Gastrocnemius medialis (tissue), 4 donors: ENCODE results near the gene LUZP2.

ENCODE experiments used
- POLR2A ChIP-seq, 2 donors: fragments of 450-650 bp; IDR thresholded peaks; one replicate each; pipeline ENCODE4 v1.6.1; 2017; ENCODE audit warnings: antibody characterized with exemption in 2 of 2, mild to moderate bottlenecking in 2 of 2, moderate library complexity in 2 of 2
- TF ChIP-seq, protein P1 (sequence below), 5 experiments: fragments of 450-650 bp in 3 of 5; fragments of 200-600 bp in 2 of 5; sonication (generic) in 2 of 5; IDR thresholded peaks in 4 of 5; conservative IDR thresholded peaks in 1 of 5; 1 replicate in 4 of 5; 2 replicates in 1 of 5; pipeline ENCODE4 v1.5.1; 2016 to 2019; ENCODE audit warnings: antibody characterized with exemption in 5 of 5, mild to moderate bottlenecking in 3 of 5, moderate library complexity in 3 of 5

DNA sequence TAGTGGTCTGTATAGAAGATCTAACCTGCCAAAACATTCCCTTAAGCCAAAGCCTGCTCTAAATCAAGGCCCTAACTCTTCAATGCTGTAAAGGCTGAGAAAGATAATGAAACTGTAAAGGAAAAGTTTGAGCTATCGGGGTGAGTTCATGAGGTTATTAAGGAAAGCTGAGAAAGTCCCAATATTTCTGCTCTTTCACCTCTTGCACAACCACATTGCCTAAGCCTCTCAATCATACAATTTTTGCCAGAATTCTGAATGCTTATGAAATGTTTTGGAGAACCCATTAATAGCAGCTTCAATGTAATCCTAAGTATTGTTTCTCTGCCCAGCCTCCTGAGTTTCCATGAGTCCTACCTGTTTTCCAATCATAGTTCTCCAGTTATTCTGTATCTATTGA, 373.2 kb downstream of the LUZP2 start:
- no peak for TF ChIP-seq POLR2A (IDR thresholded peaks at IDR 0.05)
- TF ChIP-seq, protein P1, sequence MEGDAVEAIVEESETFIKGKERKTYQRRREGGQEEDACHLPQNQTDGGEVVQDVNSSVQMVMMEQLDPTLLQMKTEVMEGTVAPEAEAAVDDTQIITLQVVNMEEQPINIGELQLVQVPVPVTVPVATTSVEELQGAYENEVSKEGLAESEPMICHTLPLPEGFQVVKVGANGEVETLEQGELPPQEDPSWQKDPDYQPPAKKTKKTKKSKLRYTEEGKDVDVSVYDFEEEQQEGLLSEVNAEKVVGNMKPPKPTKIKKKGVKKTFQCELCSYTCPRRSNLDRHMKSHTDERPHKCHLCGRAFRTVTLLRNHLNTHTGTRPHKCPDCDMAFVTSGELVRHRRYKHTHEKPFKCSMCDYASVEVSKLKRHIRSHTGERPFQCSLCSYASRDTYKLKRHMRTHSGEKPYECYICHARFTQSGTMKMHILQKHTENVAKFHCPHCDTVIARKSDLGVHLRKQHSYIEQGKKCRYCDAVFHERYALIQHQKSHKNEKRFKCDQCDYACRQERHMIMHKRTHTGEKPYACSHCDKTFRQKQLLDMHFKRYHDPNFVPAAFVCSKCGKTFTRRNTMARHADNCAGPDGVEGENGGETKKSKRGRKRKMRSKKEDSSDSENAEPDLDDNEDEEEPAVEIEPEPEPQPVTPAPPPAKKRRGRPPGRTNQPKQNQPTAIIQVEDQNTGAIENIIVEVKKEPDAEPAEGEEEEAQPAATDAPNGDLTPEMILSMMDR (IDR thresholded peaks at IDR 0.05 in 4 of 5, conservative IDR thresholded peaks at IDR 0.05 in 1 of 5) = no peak
